HG02840 (cell line): ENCODE results near the gene CFAP46.
"Not testable (repeated sequence)": the region's sequence is repeated elsewhere in the genome, so short reads cannot be mapped to it uniquely, and the experiment has no call there.

ENCODE experiments used
- ATAC-seq: cut with Tn5 transposase; IDR thresholded peaks from one replicate; pipeline ENCODE4 v1.9.1; 2021; ENCODE audit warnings: mild to moderate bottlenecking, moderate library complexity, moderate number of reproducible peaks; ENCODE audit not compliant: unreplicated experiment, low FRiP score

Gene CFAP46

DNA sequence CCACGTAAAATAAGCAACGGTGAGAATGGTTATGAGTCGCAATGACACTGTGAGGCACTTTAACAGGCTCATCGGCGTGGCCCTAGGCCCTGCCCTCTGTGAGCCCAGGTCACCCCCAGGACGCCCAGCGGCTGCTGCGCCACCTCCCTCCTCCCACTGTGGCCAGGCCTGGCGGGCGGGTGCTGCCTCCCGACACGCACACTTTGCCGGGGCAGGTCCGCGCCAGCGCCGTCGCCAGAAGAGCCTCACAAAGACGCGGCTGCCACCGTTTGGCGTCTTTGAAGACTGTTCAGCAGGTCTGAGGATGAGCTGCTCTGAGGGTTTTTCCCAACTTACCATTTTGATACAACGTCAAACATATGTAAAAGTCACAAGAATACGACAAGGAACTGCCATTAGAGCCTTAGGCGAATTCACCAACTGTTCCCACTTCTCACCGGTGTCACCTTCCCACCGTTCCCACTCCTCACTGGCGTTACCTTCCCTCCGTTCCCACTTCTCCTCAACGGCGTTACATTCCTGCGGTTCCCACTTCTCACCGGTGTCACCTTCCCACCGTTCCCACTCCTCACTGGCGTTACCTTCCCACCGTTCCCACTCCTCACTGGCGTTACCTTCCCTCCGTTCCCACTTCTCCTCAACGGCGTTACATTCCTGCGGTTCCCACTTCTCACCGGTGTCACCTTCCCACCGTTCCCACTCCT lies 22.5 kb upstream of the CFAP46 start:
- ATAC-seq, result not testable (repeated sequence)

DNA sequence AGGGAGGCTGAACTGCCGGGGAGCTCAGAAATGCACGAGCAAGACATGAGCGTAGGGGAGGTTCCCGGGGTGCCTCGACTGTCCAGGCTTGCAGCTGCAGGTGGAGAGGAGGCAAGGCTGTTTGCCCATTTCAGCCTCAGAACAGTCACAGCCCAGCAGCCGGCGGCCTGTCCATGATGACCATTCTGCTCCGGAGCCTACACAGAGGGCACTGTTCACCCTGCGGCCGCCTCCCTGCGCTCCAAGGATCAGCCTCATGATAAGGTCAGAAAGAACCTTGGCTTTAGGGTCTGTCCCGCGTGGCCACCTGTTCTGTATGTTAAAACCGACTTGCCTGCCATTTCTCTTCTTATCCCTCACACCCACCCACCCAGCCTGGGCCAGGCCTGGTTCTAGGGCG lies 21.9 kb upstream of the CFAP46 start:
- no peak for ATAC-seq

DNA sequence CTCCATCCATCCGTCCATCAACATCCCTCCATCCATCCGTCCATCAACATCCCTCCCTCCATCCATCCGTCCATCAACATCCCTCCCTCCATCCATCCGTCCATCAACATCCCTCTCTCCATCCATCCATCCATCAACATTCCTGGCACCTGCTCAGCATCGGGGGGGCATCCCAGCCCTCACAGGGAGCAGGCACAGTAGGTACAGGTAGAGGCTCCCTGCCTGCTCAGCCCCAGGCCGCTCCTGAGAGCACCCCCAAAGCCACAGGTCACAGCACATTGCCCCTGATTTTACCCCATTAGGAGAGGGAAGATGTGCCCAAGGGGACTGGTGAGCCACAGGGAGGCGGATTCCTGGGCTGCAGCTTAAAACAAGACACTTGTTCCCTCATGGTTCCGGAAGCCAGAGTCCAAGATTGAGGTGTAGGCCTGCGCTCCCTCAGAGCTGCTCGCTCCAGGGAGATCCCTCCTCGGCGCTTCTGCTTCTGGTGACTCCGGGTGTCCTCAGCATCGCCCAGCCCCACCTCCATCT lies 21.1 kb upstream of the CFAP46 start:
- ATAC-seq, result no peak

DNA sequence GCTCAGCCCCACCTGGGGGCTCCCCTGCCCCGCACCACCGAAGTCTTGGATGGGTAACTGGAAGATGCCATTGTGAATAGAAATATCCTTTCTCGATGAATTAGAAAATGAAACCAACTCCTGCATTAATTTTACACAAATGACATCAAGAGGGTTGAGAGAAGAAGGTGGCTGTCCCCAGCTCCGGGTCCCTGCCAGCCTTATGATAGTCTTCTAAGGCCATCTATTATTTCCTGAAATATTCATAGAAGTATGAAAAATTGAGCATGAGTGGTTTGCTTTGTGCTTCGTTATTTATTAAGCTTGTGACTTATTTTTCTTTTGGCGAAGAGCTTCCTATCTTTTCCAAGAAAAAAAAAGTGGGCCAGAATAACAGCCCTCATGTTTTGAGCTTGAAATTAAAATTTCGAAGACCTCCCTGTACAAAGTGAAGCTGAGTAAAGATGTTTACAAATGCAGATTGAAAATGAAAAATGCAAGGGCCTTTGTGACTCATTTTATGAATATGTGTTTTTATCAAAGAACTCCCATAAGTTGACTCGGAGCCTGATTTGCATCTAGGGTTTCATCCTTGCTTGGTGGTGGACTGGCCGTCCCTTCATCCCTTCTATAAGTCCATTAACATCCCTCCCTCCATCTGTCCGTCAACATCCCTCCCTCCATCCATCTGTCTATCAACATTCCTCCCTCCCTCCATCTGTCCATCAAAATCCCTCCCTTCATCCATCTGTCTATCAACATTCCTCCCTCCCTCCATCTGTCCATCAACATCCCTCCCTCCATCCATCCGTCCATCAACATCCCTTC lies 20.5 kb upstream of the CFAP46 start:
- ATAC-seq, result no peak

DNA sequence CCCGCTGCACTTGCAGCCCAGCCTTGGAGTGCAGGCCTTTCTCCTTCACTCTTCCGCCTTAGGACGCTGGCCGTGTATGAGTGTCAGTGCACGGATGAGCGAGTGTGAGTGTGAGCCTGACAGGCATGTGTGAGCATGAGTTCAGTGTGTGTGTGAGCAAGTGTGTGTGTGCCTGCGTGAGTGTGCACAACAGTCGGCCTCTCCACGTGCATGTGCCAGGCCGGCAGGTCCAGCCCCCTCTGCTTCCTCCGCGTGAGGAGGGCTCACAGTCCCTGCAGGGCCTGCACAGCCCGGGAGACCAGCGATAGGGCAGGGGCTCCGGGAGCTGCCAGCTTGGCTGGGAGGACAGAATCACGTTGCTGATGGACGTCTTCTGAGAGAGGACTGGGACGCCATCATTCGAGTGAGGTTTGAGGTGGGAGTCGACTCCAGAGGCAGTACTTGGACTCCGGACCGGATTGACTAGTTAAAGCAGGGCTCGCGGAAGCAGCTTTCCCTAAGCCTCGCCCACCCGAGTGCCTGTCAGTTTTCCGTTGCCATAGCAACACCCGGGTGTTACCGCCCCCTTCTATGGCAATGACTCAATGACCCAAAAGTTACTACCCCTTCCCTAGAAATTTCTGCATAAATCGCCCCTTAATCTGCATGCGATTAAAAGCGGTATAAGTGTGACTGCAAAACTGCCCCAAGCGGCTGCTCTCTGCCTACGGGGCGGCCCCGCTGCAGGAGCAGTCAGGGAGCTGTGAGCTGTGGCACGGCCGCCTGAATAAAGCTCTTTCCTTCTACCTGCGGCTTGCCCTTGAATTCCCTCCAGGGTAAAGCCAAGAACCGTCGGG lies 19.6 kb upstream of the CFAP46 start:
- ATAC-seq, result no peak

DNA sequence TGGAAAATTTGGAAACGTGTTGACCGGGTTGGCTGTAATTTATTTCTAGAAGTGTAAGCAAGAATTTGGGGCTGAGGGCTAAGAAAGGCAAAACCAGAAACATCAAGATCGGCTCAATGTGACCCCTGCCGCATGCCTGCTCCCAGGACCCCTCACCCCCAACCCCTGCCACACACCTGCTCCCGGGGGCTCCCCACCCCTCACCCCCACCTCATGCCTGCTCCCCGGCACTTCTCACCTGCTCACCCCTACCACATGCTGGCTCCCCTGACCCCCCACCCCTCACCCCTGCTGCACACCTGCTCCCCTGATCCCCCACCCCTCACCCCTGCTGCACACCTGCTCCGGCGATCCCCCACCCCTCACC lies 19.0 kb upstream of the CFAP46 start:
- ATAC-seq, result no peak

DNA sequence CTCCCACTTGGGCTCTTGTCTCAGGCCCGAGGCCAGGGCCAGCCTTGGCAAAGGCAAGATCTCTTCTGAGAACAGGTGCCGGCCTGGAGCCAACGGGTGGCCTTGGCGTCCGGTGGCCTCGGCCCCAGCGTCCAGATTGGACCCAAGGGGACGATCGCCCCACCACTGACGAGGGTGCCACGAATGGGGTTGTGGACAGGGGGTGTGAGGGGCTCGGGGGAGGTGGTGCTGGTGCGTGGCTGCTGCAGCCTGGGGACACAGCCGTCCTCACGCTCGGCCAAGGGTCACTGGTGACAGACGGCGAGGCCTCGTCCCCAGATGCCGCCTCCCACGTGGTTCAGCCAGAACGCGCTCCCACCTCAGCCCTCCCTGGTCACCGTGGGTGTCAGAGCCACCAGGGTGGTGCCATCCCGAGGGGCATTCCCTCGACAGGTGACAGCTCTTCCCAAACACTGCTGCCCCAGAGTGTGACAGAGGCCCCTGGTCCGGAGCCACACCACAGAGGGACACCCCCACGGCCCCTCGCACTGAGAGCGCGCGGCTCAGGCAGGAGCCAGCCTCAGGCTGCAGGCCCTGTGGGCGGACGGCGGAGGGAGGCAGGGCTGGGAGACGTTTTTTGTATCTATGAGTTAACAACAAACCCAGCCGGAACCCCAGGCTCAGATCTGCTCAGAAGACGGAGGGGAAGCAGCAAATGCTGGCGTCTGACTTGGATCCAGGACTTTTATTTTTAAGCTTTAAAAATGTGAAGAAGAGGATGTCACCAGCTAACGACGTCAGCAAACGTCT lies 18.5 kb upstream of the CFAP46 start:
- ATAC-seq, result no peak

DNA sequence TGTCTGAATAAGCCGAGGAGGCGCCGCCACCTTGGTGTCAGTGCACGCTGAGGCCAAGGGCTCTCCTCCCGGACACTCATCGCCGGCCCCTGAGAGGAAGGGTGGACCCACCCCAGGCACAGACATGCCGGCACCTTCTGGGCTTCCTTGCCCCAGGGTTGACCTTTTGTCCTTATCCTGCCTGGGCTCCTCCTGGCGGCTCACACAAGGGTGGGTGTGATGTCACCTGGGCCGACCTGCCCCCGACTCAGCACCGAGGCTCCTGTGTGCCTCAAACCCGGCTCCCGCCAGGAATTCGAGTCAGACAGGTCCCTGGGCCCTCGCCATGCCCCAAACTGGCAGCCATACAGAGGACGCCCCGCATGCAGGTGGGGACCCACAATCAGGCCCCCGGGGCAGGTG lies 17.7 kb upstream of the CFAP46 start:
- ATAC-seq, result no peak

DNA sequence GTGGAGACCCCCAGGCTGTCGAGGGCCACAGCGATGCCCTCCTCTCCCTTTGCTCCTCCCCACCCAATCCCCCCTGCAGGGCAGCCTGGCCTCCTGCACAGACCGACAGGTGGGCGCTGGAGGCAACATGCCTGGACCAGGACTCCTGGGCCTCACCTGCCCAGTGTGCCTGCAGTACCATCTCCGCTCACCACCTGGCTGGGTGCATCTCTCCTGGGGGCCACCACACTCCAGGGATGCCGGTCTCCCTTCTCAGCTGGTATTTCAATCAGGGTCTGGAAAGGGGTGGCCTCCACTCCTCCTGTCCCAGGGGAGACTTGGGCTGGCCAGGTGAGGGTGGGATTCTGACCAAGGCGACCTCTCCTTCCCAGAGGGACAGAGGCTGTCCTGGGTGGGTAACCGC lies 17.2 kb upstream of the CFAP46 start:
- ATAC-seq, result no peak

DNA sequence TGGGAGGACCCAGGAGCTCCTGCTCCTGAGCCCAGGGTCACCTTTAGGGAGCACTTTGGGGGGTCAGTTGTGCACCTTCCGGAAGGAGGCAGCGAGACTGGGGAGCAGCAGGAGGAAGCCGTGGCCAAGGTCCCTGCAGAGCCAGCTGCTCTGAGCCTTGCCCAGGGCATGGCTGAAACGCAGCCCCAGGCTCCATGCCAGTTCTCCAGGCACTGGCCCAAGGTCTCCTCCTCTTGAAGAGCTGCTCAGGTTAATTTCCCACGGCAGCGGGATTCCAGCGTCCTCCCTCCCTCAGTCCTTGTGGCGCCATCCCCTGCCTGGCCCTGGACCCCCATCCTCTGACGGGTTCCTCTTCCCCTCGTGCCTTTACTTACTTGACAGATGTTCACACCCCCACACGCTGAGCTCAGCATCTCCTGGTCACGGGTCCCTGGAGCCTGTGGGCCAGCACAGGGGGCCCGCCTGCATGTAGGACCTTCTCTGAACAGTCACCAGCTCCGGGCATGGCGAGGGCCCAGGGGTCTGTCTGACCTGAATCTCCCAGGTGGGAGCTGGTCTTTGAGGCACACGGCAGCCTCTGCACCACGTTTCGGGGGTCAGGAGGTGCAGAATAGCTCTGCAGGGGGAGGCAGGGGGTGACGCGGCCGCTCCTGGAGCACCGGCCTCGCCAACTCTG lies 16.7 kb upstream of the CFAP46 start:
- no peak for ATAC-seq

DNA sequence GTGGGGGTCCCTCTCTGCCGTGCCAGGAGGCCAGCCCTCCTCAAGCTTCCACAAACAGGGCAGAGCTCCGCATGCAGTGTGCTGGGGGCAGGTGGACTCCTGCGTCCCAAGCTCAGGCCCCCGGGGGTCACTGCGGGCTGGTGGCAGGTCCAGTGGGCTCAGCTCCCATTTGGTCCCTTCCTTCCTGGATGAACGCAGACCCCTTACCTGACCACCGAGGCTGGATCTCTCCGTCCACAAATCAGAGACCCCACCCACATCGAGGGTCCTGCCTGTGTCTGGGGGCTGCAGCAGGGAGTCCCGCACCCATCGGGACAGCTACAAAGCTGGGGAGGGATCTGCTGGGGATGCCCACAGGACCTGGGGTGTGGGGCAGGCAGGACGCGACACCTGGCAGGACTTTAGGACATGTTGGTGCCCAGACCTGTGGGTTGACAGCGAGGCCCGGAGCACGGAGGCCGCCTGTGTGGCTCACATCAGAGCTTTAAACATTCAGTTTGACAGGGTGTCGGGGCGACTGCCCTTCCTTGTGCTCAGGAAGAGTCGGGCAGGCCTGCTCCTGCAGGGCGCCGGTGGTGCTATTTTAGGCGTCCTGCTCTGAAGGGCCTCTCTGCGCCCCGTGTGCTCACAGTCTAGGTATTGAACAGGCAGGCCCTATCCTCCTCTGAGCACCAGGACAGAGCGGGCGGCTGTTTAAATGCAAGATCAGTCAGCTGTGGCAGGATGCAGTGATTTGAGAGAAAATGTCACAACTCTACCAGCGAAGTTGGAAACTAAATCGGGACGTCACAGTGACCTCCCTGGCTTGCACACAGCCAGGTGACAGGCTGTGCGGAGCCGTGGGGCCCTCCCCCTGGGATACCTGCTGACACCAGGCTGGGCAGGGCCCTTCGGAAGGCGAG lies 15.9 kb upstream of the CFAP46 start:
- no peak for ATAC-seq

DNA sequence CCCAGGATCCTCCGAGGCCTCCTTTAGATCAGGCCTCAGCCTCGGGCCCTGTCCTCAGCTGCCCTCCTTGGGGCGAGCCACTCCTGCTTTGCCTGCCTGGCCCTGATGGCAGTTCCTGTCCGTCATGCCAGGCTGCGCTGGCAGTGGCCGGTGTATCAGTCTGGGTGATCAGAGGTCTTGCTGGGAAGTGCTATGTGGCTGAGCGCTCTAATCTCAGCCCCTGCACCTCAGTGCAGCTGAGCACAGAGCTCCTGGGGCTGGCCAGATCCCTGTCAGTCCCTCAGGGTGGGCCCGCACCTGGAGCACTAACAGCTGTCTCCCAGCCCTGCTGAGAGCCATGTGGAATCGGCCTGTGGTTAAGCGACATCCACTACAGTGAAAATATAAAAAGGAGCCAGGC lies 14.8 kb upstream of the CFAP46 start:
- ATAC-seq, result no peak

DNA sequence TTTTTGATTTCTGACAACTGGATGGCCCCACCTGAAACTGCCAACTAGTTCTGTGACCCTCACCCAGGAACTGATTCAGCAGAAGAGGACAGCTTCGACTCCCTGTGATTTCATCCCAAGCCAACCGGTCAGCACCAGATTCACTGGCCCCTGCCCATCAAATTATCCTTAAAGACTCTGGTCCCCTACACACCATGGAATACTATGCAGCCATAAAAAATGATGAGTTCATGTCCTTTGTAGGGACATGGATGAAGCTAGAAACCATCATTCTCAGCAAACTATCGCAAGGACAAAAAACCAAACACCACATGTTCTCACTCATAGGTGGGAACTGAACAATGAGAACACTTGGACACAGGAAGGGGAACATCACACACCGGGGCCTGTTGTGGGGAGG lies 13.9 kb upstream of the CFAP46 start:
- ATAC-seq, result not testable (repeated sequence)

DNA sequence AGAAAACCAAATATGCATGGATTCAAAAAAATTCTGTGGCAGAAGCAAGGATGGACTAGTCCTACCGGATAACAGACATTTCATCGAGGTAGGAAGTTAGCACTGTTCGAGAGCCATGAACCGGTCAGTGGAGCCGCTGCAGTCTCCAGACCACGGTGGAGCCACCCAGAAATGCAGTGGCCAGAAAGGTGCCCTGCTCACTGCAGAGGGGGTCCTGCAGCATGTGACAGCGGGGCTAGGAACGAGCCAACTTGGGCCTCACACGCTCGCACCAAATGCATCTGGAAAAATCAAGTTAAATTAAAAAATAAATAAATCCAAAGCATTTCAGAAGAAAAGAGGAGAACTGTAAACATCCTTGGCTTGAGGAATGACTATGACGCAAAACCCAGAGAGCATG lies 13.1 kb upstream of the CFAP46 start:
- ATAC-seq, result no peak

DNA sequence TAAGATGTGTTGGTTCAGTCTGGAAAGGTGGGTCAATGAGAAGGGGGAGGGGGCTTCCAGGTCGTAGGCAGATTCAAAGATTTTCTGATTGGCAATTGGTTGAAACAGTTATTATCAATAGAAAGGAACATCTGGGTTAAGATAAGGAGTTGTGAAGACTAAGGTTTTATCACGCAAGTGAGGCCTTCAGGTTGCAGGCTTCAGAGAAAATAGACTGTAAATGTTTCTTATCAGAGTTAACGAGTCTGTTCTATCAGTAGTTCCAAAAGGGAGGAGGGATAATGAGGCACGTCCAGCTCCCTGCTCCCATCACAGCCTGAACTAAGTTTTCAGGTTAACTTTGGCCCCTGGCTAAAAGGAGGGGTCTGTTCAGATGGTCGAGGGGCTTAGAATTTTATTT lies 11.1 kb upstream of the CFAP46 start:
- ATAC-seq, result no peak

DNA sequence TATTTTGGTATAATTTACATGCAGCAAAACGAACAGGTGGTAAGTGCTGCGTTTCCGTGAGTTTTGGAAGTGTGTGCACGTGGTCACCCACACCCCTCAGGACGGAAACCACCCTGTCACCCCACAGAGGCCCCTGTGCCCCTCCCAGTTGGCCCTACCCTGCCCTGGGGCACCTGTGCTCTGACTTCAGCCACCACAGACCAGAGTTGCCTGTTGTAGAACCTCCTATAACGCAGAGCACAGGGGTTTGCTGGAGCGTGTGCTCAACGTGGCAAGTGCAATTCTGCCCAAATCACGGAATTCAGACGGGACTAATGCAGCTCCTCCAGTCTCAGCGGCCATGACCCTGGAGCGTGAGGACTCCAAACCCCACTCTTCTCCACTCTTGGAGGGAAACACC lies 9.6 kb upstream of the CFAP46 start:
- no peak for ATAC-seq

DNA sequence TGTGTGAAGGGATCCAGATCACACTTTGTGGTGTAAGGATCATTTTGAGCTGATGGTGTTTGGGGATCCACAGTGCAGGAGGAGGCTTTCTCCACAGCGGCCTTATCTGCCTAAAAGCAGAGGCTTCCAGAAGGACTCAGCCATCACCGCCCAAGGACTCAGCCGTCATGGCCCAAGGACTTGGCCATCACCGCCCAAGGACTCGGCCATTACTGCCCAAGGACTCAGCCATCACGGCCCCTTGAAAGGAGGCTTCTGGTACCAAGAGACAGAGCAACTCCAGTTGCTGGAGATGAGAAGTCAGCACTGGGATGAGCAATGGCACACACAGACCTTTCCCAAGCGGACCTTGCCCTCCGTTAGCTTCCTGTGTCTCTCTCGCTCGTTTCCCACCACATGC lies 6.0 kb upstream of the CFAP46 start:
- ATAC-seq, result no peak

DNA sequence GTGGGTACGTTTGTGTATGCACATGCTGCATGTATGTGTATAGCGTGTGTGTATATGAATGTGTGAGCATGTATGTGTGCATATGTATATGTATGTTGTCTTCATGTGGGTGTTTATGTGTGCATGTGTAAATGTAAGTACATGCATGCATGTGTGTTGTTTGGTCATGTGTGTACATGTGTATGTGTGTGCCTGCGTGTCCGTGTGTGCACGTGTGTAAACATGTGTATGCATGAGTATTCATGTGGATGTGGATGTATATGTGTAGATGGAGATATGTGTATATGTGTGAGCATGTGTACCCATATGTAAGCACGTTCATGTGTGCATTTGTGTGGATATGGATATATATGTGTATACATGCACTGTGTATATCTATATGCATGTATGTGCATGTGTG lies 5.5 kb upstream of the CFAP46 start:
- no peak for ATAC-seq
